ENCODE measurements around the gene ZIM2. TPM values are rescaled to one million over a fixed set of nuclear protein-coding genes. Genes with fewer than 3 reads are reported as not detected.

The ZIM2 gene
- not detected in 2 replicates for total RNA-seq

DNA sequence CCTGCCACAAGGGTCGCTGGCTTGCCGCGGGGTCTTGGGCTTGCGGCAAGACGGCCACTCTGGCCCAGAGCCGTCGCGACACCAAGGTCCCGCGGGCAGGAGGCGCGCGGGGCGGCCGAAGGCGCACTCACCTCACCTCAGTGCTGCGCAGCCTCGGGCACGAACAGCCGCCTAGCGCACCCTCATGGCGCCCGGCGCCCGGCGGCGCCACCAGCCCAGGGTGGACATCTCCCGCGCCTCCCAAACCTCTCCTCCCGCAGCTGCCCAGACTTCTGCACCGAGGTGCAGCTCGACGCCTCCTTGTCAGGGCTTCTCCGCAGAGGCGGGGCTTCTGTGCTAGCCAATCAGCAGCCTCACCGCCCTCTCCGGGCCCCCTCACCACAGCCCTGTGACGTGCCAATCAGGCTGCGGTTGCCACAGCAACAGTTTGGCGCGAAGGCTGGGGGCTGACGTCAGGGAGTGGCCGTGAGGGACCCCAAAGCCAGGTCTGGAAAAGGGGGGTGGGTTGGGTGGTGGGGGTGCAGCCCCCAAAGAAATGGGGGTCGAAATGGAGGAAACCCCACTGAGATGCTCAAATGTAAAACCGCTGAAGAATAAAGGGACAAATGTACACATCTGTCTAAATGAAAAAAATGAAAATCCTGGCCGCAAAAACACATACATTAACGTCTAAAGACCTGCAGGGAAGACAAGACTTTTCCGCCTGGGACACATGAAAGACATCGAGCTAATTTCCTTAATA lies at the start of gene ZIM2, which contains the start of gene PEG3:
Gene ZIM2 (minus strand): TSS at position 276 of the 742 bp plus-strand sequence. CDS start 16,449 bp downstream, outside the sequence.
Gene PEG3 (minus strand): TSS at position 276 of the 742 bp plus-strand sequence. CDS start 16,071 bp downstream, outside the sequence.
- intact Hi-C loops (cut with micrococcal nuclease), result no loop called here
- H3K9me3 Mint-ChIP-seq, result peaks cover 33% of the 10 kb centered on the region
- no peaks in the 10 kb centered on the region for H3K4me1 Mint-ChIP-seq (ENCODE audit: low read depth)
- H3K27me3 Mint-ChIP-seq (ENCODE audit: insufficient read depth), result no peaks in the 10 kb centered on the region
- H3K4me3 Mint-ChIP-seq, result no peak within 1 kb of the TSS
- no peak for DNase-seq (ENCODE audit: low spot score)
- peaks cover 3% of the 10 kb centered on the region for H3K36me3 Mint-ChIP-seq (ENCODE audit: low read depth)
- H3K27ac Mint-ChIP-seq, result no peak within 1 kb of the TSS

DNA sequence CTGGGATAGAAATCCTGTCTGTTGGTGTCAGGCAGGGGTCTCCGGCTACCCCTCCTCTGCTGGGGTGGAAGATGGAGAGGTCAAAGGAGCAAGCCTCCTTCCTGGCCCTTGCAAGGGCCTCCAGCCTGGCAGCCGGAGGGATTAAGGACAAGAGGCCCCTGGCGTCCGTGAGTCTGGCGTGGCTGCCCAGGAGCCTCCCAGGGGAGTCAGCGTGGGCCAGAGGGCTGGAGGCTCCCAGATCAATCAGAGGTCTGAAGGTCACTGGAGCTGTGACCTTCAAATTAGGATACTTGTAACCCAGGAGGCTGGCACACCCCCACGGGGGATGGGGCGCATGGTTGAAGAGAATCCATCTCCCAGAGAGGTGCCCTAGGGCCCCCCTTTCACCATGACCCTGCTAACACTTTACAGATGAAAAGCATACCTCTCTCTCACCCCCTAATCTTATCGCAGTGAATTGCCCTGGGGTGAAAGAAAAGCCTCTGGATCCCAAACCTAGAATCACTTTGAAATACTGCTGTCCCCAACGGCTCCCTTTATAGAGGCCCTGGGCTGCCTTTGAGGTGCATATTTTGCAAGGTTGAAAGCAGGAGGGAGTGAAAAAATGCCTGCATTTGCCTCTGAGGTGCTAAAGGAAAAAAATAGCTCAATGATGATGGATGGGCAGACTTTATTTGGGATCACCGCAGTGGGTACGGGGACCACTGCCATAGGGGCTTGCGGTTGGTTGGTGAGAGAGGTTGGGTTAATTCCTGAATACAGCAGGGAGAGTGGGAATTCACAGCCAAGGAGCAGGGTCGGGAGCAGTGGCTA lies 44.9 kb upstream of the ZIM2 start:
- peaks cover 61% of the 10 kb centered on the region for H3K9me3 Mint-ChIP-seq
- no peak overlapping the region for H3K27ac Mint-ChIP-seq
- intact Hi-C loops (cut with micrococcal nuclease), result no loop called here
- no peaks in the 10 kb centered on the region for H3K4me1 Mint-ChIP-seq (ENCODE audit: low read depth)
- DNase-seq (ENCODE audit: low spot score), result no peak
- H3K36me3 Mint-ChIP-seq (ENCODE audit: low read depth), result no peaks in the 10 kb centered on the region
- H3K27me3 Mint-ChIP-seq (ENCODE audit: insufficient read depth), result no peaks in the 10 kb centered on the region
- no peak overlapping the region for H3K4me3 Mint-ChIP-seq

GRCh38 chr19:56884441-56884840 lies 43.9 kb upstream of the ZIM2 start:
- no peak for DNase-seq (ENCODE audit: low spot score)
- Mint-ChIP-seq H3K9me3 (peaks cover 63% of the 10 kb centered on the region), H3K27me3 (ENCODE audit: insufficient read depth) (no peaks in the 10 kb centered on the region), H3K4me1 (ENCODE audit: low read depth) (no peaks in the 10 kb centered on the region), H3K36me3 (ENCODE audit: low read depth) (no peaks in the 10 kb centered on the region), H3K4me3 (no peak overlapping the region), H3K27ac (no peak overlapping the region)
- intact Hi-C loops (cut with micrococcal nuclease), result no loop called here

DNA sequence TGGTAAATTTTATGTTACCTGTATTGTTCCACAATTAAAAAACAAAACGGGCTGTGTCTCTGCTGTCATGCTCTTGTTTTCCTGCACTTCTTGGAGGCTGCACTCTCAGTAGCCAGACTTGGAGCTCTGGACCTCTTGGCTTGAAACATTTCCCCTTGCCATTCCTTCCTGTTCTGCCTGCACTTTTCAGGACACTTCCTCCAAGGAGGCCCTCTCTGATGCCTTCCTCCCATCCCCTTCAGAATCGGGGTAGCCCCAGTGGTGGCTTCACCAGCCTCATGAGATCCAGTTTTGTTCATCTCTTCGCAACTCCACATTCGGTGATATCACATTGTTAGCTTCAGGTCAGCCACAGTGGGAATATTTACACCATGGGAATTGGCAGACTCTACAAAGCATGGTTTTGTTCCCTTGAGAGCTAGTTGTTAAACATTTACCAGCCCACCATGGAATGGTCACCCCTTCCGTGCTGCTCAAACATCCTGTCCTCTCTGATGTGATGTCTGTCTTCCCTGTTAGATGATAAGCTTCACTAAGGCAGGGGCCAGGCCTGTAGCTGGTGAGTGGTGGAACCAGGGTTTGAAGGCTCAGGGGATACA lies 40.2 kb upstream of the ZIM2 start:
- Mint-ChIP-seq H3K27ac (no peak overlapping the region), H3K36me3 (ENCODE audit: low read depth) (no peaks in the 10 kb centered on the region), H3K4me1 (ENCODE audit: low read depth) (no peaks in the 10 kb centered on the region), H3K9me3 (peaks cover 55% of the 10 kb centered on the region), H3K27me3 (ENCODE audit: insufficient read depth) (no peaks in the 10 kb centered on the region), H3K4me3 (no peak overlapping the region)
- intact Hi-C loops (cut with micrococcal nuclease), result no loop called here
- no peak for DNase-seq (ENCODE audit: low spot score)

DNA sequence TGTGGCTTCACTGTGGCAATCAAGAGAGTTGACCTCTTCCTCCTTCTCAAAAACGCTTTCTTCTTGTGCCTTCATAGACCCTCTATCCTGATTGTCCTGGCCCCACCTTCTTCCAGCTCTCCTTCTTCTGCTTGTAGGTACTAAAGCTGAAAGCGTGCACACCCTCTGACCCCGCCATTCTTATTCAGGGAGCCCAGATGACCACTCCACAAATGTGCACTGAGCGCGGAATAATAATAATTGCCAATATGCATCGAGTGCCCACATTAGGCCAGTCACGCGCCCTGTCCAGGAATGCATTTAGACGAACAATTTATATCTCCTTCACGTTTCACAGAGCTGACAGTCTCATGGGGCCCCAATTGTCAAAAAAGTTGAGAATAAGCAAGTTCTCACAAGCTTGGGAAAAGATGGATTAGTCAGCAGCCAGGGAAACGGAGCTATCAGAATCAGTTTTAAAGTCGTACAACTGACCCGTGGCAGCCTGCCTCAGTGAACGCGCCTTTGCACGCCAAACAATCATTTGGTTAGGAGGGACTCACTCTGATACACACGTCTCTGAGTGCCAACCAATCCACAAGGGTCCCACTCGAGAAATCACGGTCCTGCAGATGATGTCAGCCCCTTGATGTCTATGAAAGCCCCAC lies 36.7 kb upstream of the ZIM2 start:
- DNase-seq (ENCODE audit: low spot score), result no peak
- no peaks in the 10 kb centered on the region for H3K27me3 Mint-ChIP-seq (ENCODE audit: insufficient read depth)
- H3K9me3 Mint-ChIP-seq, result peaks cover 63% of the 10 kb centered on the region
- no peaks in the 10 kb centered on the region for H3K4me1 Mint-ChIP-seq (ENCODE audit: low read depth)
- H3K27ac Mint-ChIP-seq, result no peak overlapping the region
- H3K4me3 Mint-ChIP-seq, result no peak overlapping the region
- intact Hi-C loops (cut with micrococcal nuclease), result no loop called here
- H3K36me3 Mint-ChIP-seq (ENCODE audit: low read depth), result no peaks in the 10 kb centered on the region

- H3K27ac Mint-ChIP-seq, result no peak overlapping the region
- no peak for DNase-seq (ENCODE audit: low spot score)
- H3K9me3 Mint-ChIP-seq, result peaks cover 66% of the 10 kb centered on the region
- no peak overlapping the region for H3K4me3 Mint-ChIP-seq
- no peaks in the 10 kb centered on the region for H3K27me3 Mint-ChIP-seq (ENCODE audit: insufficient read depth)
- no peaks in the 10 kb centered on the region for H3K36me3 Mint-ChIP-seq (ENCODE audit: low read depth)
- H3K4me1 Mint-ChIP-seq (ENCODE audit: low read depth), result no peaks in the 10 kb centered on the region
- intact Hi-C loops (cut with micrococcal nuclease), result no loop called here
Measured at GRCh38 chr19:56875717-56876116, 35.2 kb upstream of the ZIM2 start.

DNA sequence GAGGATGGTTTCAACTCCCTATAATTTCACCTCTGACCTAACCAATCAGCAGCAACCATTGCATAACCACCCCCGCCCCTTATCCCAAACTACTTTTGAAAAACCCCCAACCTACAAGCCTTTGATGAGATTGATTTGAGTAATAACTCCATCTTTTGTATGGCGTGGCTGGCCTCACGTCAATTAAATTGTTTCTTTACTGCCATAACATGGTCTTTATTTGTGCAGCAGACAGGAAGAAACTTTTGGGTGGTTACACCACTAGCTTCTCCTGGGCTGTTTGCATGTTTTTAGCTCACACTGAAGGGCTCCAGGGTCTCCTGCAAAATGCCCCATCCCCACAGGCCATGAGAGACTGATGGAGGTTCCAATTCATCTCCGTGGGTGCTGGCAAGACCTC lies 34.0 kb upstream of the ZIM2 start:
- Mint-ChIP-seq H3K27me3 (ENCODE audit: insufficient read depth) (no peaks in the 10 kb centered on the region), H3K27ac (no peak overlapping the region), H3K36me3 (ENCODE audit: low read depth) (no peaks in the 10 kb centered on the region), H3K9me3 (peaks cover 68% of the 10 kb centered on the region), H3K4me3 (no peak overlapping the region), H3K4me1 (ENCODE audit: low read depth) (no peaks in the 10 kb centered on the region)
- DNase-seq (ENCODE audit: low spot score), result no peak
- intact Hi-C loops (cut with micrococcal nuclease), result no loop called here

- H3K4me1 Mint-ChIP-seq (ENCODE audit: low read depth), result no peaks in the 10 kb centered on the region
- H3K36me3 Mint-ChIP-seq (ENCODE audit: low read depth), result no peaks in the 10 kb centered on the region
- no peak overlapping the region for H3K27ac Mint-ChIP-seq
- H3K4me3 Mint-ChIP-seq, result no peak overlapping the region
- intact Hi-C loops (cut with micrococcal nuclease), result no loop called here
- H3K27me3 Mint-ChIP-seq (ENCODE audit: insufficient read depth), result no peaks in the 10 kb centered on the region
- peaks cover 75% of the 10 kb centered on the region for H3K9me3 Mint-ChIP-seq
- DNase-seq (ENCODE audit: low spot score), result no peak
Measured at GRCh38 chr19:56873493-56873892, 33.0 kb upstream of the ZIM2 start.

- H3K4me1 Mint-ChIP-seq (ENCODE audit: low read depth), result no peaks in the 10 kb centered on the region
- intact Hi-C loops (cut with micrococcal nuclease), result no loop called here
- H3K36me3 Mint-ChIP-seq (ENCODE audit: low read depth), result no peaks in the 10 kb centered on the region
- no peak overlapping the region for H3K4me3 Mint-ChIP-seq
- peaks cover 79% of the 10 kb centered on the region for H3K9me3 Mint-ChIP-seq
- no peak for DNase-seq (ENCODE audit: low spot score)
- H3K27ac Mint-ChIP-seq, result no peak overlapping the region
- no peaks in the 10 kb centered on the region for H3K27me3 Mint-ChIP-seq (ENCODE audit: insufficient read depth)
Measured at GRCh38 chr19:56869886-56870285, 29.4 kb upstream of the ZIM2 start.

- DNase-seq (ENCODE audit: low spot score), result no peak
- H3K4me3 Mint-ChIP-seq, result no peak overlapping the region
- intact Hi-C loops (cut with micrococcal nuclease), result no loop called here
- no peak overlapping the region for H3K27ac Mint-ChIP-seq
- H3K4me1 Mint-ChIP-seq (ENCODE audit: low read depth), result no peaks in the 10 kb centered on the region
- peaks cover 75% of the 10 kb centered on the region for H3K9me3 Mint-ChIP-seq
- H3K27me3 Mint-ChIP-seq (ENCODE audit: insufficient read depth), result no peaks in the 10 kb centered on the region
- no peaks in the 10 kb centered on the region for H3K36me3 Mint-ChIP-seq (ENCODE audit: low read depth)
Measured at GRCh38 chr19:56868446-56868845, 27.9 kb upstream of the ZIM2 start.

DNA sequence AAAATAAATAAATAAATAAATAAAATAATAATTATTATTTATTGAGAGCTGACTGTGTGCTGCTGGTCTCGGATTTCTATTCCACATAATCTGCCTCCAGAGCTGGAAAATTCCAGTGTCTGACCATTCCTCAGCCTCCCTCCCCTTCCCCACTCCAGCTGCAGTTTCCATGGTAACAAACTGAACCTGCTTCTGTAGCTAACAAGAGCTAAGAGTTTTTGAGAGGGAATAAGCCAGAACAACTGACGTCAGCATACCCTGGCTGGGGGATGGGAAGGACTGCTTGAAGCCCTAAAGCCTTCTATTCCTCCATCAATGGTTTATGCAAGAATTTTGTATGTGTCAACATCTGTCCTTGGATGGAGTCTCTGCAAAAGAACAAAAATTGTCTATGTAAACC lies 26.0 kb upstream of the ZIM2 start:
- intact Hi-C loops (cut with micrococcal nuclease), result no loop called here
- H3K27me3 Mint-ChIP-seq (ENCODE audit: insufficient read depth), result no peaks in the 10 kb centered on the region
- H3K9me3 Mint-ChIP-seq, result peaks cover 74% of the 10 kb centered on the region
- H3K27ac Mint-ChIP-seq, result no peak overlapping the region
- DNase-seq (ENCODE audit: low spot score), result no peak
- H3K4me3 Mint-ChIP-seq, result no peak overlapping the region
- no peaks in the 10 kb centered on the region for H3K4me1 Mint-ChIP-seq (ENCODE audit: low read depth)
- no peaks in the 10 kb centered on the region for H3K36me3 Mint-ChIP-seq (ENCODE audit: low read depth)

- H3K27ac Mint-ChIP-seq, result no peak overlapping the region
- intact Hi-C loops (cut with micrococcal nuclease), result no loop called here
Measured at GRCh38 chr19:56864443-56865125, 24.1 kb upstream of the ZIM2 start.

More at GRCh38 chr19:56864443-56865125, 24.1 kb upstream of the ZIM2 start:
- H3K4me3 Mint-ChIP-seq, result no peak overlapping the region
- no peaks in the 10 kb centered on the region for H3K27me3 Mint-ChIP-seq (ENCODE audit: insufficient read depth)
- peaks cover 62% of the 10 kb centered on the region for H3K9me3 Mint-ChIP-seq
- DNase-seq (ENCODE audit: low spot score), result no peak
- H3K4me1 Mint-ChIP-seq (ENCODE audit: low read depth), result no peaks in the 10 kb centered on the region
- no peaks in the 10 kb centered on the region for H3K36me3 Mint-ChIP-seq (ENCODE audit: low read depth)
